Activated CD4-positive, alpha-beta T cell treated with anti-CD3 and anti-CD28 coated beads, Interleukin-2, amount 10 ng/mL, durations not matched to agents 7 days and 5 days (primary cell): ENCODE data around the gene POMP. TPM values are rescaled to one million over a fixed set of nuclear protein-coding genes. Genes with fewer than 3 reads are reported as not detected.
A peak's percentile ranks its signal among the peaks of the same experiment; 100 is the strongest.

Experiments
- CTCF ChIA-PET: fragments of 350-600 bp; sonication (Branson Sonifier 250); formaldehyde crosslinking; loops from one replicate; lab custom pipeline; 2021; ENCODE audit warnings: antibody characterized with exemption; lab: Charles Lee
- POLR2A ChIA-PET: fragments of 350-600 bp; sonication (Branson Sonifier 250); formaldehyde crosslinking; loops from one replicate; lab custom pipeline; 2021; ENCODE audit warnings: antibody characterized with exemption; lab: Charles Lee
- DNase-seq: peaks from one replicate; pipeline ENCODE4 v3.0.0-alpha.2; 2020
- H3K27ac Mint-ChIP-seq: one replicate; pipeline ENCODE4 v1.8.0; 2021; ENCODE audit warnings: mild to moderate bottlenecking, moderate library complexity, mixed read lengths
- H3K27me3 Mint-ChIP-seq: one replicate; pipeline ENCODE4 v1.8.0; 2021; ENCODE audit warnings: mixed read lengths
- H3K36me3 Mint-ChIP-seq: one replicate; pipeline ENCODE4 v1.8.0; 2021; ENCODE audit warnings: low read depth, mixed read lengths
- H3K4me1 Mint-ChIP-seq: one replicate; pipeline ENCODE4 v1.8.0; 2021; ENCODE audit warnings: mixed read lengths
- H3K4me3 Mint-ChIP-seq: one replicate; pipeline ENCODE4 v1.8.0; 2021; ENCODE audit warnings: mild to moderate bottlenecking, moderate library complexity, mixed read lengths
- H3K9me3 Mint-ChIP-seq: one replicate; pipeline ENCODE4 v1.8.0; 2021; ENCODE audit warnings: mixed read lengths
- total RNA-seq, 2 experiments: library from RNA; stranded (reverse); gene quantifications; one replicate each; pipeline ENCODE4 v1.2.3, GENCODE V29; 2021

POMP gene
- total RNA-seq, 2 experiments from 2014 or later = 66.7 to 67.8 TPM

GRCh38 chr13:28641600-28641926 is 17.4 kb upstream of the POMP start:
- Mint-ChIP-seq H3K9me3 (no peaks in the 10 kb centered on the region), H3K36me3 (no peaks in the 10 kb centered on the region), H3K27ac (no peak overlapping the region), H3K4me3 (no peak overlapping the region), H3K4me1 (peaks cover 12% of the 10 kb centered on the region), H3K27me3 (peaks cover 7% of the 10 kb centered on the region)
- ChIA-PET POLR2A (no interaction called here), CTCF (interaction anchor here (0.6 to 1.8 kb wide), 6 partner anchors 9 to 858 kb away, joined by 3 to 5 read pairs (median 4); no protein-coding TSS in a partner anchor)
- no peak for DNase-seq

- no peak for DNase-seq
- CTCF ChIA-PET = no interaction called here
- Mint-ChIP-seq H3K9me3 (no peaks in the 10 kb centered on the region), H3K27ac (no peak overlapping the region), H3K4me1 (peaks cover 15% of the 10 kb centered on the region), H3K4me3 (no peak overlapping the region), H3K27me3 (no peaks in the 10 kb centered on the region), H3K36me3 (peaks cover 7% of the 10 kb centered on the region)
- POLR2A ChIA-PET = no interaction called here
Observed at GRCh38 chr13:28650284-28650683, 8.6 kb upstream of the POMP start.

GRCh38 chr13:28651810-28652401 is 7.0 kb upstream of the POMP start:
- POLR2A ChIA-PET = no interaction called here
- CTCF ChIA-PET = interaction anchor here (1.0 to 1.2 kb wide), 2 partner anchors 10 to 112 kb away, joined by 3 read pairs; no protein-coding TSS in a partner anchor
- Mint-ChIP-seq H3K4me3 (no peak overlapping the region), H3K27me3 (no peaks in the 10 kb centered on the region), H3K27ac (no peak overlapping the region), H3K9me3 (no peaks in the 10 kb centered on the region), H3K36me3 (peaks cover 7% of the 10 kb centered on the region), H3K4me1 (peaks cover 29% of the 10 kb centered on the region)
- DNase-seq = no peak

DNA sequence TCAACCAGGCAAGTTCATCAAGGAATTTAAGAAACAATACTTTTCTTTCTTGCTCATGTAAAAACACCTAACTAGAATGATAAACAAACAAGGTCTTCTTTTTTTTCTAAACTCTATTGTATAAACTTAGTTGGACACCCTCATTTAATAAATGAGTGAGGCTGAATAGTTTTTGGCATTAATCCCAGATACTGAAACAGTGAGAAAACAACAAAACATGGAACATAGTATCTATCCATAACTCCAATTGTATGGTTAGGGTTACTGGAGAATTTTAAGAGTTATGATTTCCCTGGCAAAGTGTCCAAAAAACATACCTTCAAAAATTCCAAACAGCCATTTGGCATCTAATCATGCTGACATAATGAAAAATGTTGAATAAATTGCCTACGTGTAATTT is 5.8 kb upstream of the POMP start:
- Mint-ChIP-seq H3K27me3 (no peaks in the 10 kb centered on the region), H3K4me3 (no peak overlapping the region), H3K4me1 (peaks cover 39% of the 10 kb centered on the region), H3K27ac (no peak overlapping the region), H3K36me3 (peaks cover 14% of the 10 kb centered on the region), H3K9me3 (no peaks in the 10 kb centered on the region)
- no peak for DNase-seq
- POLR2A ChIA-PET = no interaction called here
- CTCF ChIA-PET = no interaction called here

DNA sequence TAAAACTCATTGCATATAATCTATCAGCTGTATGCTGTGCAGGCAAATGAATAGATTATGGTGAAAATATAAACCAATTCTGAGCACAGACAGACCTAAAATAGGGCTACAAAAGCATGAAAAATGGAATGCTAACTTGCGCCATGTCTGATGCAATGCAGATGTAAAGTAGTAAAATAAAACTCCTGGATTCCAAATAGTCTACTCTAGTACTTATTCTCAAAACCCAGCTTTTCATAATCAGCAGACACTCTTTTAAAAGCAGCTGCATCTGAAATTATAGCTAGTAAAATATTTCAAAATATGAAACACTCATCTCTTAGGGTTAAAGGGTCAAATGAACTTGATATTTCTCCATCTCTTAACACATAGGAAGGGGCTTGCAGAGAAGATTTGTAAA is 4.7 kb upstream of the POMP start:
- no peak for DNase-seq
- no peaks in the 10 kb centered on the region for H3K9me3 Mint-ChIP-seq
- ChIA-PET POLR2A (no interaction called here), CTCF (no interaction called here)
- H3K36me3 Mint-ChIP-seq = peaks cover 14% of the 10 kb centered on the region
- peaks cover 39% of the 10 kb centered on the region for H3K4me1 Mint-ChIP-seq
- H3K27ac Mint-ChIP-seq = no peak overlapping the region
- no peaks in the 10 kb centered on the region for H3K27me3 Mint-ChIP-seq
- H3K4me3 Mint-ChIP-seq = no peak overlapping the region

DNA sequence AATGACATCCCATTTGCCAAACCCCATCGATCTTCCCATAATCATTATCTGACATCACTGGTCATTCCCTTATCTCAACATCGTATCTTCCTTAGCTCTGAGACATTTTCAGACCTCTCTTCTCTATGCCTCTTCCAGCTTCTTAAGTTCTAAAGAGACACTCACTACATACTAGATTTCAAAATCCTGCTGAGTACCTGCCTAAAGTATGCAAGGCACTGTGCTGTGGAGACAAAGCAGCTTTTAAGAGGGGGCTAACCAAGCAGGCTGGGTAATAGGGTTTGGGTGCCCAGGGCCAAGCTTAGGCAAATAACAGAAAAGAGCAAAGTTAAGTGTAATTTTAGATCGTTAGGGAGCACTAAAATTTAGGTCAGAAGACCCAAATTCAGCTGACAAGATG is 3.4 kb upstream of the POMP start:
- H3K4me3 Mint-ChIP-seq = no peak overlapping the region
- H3K36me3 Mint-ChIP-seq = peaks cover 23% of the 10 kb centered on the region
- ChIA-PET CTCF (interaction anchor here (0.6 to 1.9 kb wide), 3 partner anchors 11 to 1372 kb away, joined by 3 to 5 read pairs (median 3); no protein-coding TSS in a partner anchor), POLR2A (no interaction called here)
- H3K27ac Mint-ChIP-seq = no peak overlapping the region
- H3K9me3 Mint-ChIP-seq = no peaks in the 10 kb centered on the region
- H3K4me1 Mint-ChIP-seq = peaks cover 46% of the 10 kb centered on the region
- no peaks in the 10 kb centered on the region for H3K27me3 Mint-ChIP-seq
- no peak for DNase-seq

GRCh38 chr13:28657784-28658538 is 969 bp upstream of the POMP start:
- CTCF ChIA-PET = no interaction called here
- Mint-ChIP-seq H3K9me3 (no peaks in the 10 kb centered on the region), H3K4me1 (peaks cover 58% of the 10 kb centered on the region), H3K4me3 (peak overlapping the region; percentile 92), H3K27me3 (no peaks in the 10 kb centered on the region), H3K27ac (peak overlapping the region; percentile 97), H3K36me3 (peaks cover 35% of the 10 kb centered on the region)
- POLR2A ChIA-PET = interaction anchor here (0.5 kb wide), 1 partner anchor 334 kb away, joined by 3 read pairs; no protein-coding TSS in a partner anchor
- no peak for DNase-seq

GRCh38 chr13:28658539-28658795 is 463 bp upstream of the POMP start:
- Mint-ChIP-seq H3K4me3 (peak overlapping the region; percentile 92), H3K9me3 (no peaks in the 10 kb centered on the region), H3K27me3 (no peaks in the 10 kb centered on the region), H3K4me1 (peaks cover 60% of the 10 kb centered on the region), H3K36me3 (peaks cover 38% of the 10 kb centered on the region), H3K27ac (peak overlapping the region; percentile 97)
- peak; percentile 10 for DNase-seq
- CTCF ChIA-PET = interaction anchor here (0.7 kb wide), 1 partner anchor 49 kb away, joined by 3 read pairs; no protein-coding TSS in a partner anchor
- POLR2A ChIA-PET = interaction anchor here (0.5 to 0.7 kb wide), 2 partner anchors 334 to 344 kb away, joined by 3 read pairs; no protein-coding TSS in a partner anchor

GRCh38 chr13:28659621-28659970 is 666 bp downstream of the POMP start:
- Mint-ChIP-seq H3K27ac (peak overlapping the region; percentile 97), H3K36me3 (peaks cover 41% of the 10 kb centered on the region), H3K9me3 (no peaks in the 10 kb centered on the region), H3K4me1 (peaks cover 63% of the 10 kb centered on the region), H3K4me3 (peak overlapping the region; percentile 92), H3K27me3 (no peaks in the 10 kb centered on the region)
- ChIA-PET POLR2A (interaction anchor here (0.7 kb wide), 1 partner anchor 12 kb away, joined by 3 read pairs; no protein-coding TSS in a partner anchor), CTCF (no interaction called here)
- DNase-seq = peak; percentile 37

DNA sequence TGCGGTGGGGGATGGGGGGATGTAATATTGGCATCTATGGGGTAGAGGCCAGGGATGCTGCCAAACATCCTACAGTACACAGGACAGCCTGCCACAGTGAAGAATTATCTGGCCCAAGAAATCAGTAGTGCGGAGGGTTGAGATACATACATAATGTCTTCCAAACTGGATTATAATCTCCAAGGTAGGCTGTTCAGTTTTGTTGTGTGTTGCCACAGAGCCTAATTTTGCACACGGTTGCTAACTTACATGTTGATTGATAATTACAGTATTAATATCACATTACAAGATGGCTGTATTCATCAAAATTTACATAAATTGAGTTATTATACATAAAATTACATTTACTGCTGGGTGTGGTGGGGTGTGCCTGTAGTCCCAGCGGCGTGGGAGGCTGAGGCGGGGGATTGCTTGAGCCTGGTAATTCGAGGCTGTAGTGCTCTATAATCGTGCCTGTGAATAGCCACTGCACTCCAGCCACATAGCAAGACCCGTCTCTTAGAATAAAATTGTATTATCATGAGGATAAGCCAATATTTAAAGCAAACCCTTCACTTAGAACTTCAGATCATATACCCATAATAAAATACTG is 8.1 kb downstream of the POMP start:
- Mint-ChIP-seq H3K4me3 (no peak overlapping the region), H3K27me3 (no peaks in the 10 kb centered on the region), H3K9me3 (no peaks in the 10 kb centered on the region), H3K36me3 (peaks cover 77% of the 10 kb centered on the region), H3K4me1 (peaks cover 26% of the 10 kb centered on the region), H3K27ac (no peak overlapping the region)
- no peak for DNase-seq
- POLR2A ChIA-PET = no interaction called here
- CTCF ChIA-PET = no interaction called here

- POLR2A ChIA-PET = interaction anchor here (0.6 kb wide), 1 partner anchor 12 kb away, joined by 3 read pairs; the partner anchor contains the start of gene POMP
- Mint-ChIP-seq H3K27me3 (no peaks in the 10 kb centered on the region), H3K4me3 (no peak overlapping the region), H3K36me3 (peaks cover 75% of the 10 kb centered on the region), H3K27ac (no peak overlapping the region), H3K4me1 (peaks cover 5% of the 10 kb centered on the region), H3K9me3 (no peaks in the 10 kb centered on the region)
- CTCF ChIA-PET = interaction anchor here (0.6 to 0.7 kb wide), 4 partner anchors 47 to 269 kb away, joined by 3 to 5 read pairs (median 3); no protein-coding TSS in a partner anchor
- no peak for DNase-seq
Observed at GRCh38 chr13:28671126-28671792, 12.3 kb downstream of the POMP start.

DNA sequence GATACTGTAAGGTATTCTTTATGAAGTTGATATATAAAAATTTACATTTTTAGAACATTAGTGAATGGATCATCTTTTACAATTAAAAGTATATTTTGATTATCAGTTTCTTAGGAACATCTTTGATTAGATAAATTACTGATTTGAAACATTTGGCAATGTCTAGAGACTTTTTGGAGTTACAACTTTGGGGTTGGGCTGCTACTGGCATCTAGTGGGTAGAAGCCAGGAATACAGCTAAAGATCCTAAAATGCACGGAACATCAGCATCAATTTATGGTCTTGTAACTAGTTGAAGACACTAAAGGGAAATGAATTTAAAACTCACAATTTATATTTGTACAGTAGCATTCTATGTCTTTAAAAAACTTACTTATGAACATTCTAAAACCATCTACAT is 19.9 kb downstream of the POMP start:
- no peak for DNase-seq
- Mint-ChIP-seq H3K4me1 (no peaks in the 10 kb centered on the region), H3K36me3 (peaks cover 22% of the 10 kb centered on the region), H3K9me3 (no peaks in the 10 kb centered on the region), H3K27ac (no peak overlapping the region), H3K27me3 (no peaks in the 10 kb centered on the region), H3K4me3 (no peak overlapping the region)
- ChIA-PET CTCF (no interaction called here), POLR2A (no interaction called here)
